NB4 (cell line): ENCODE data around the gene SNRPE.
"Not testable (repeated sequence)": the region's sequence is repeated elsewhere in the genome, so short reads cannot be mapped to it uniquely, and the experiment has no call there.

ENCODE experiments used
- POLR2A ChIP-seq: IDR thresholded peaks from 2 replicates; pipeline ENCODE4 v1.6.1; 2011; ENCODE audit warnings: mild to moderate bottlenecking; ENCODE audit not compliant: insufficient read length; ENCODE audit errors: extremely low read depth
- TF ChIP-seq, protein P1 (sequence below): IDR thresholded peaks from one replicate; pipeline ENCODE4 v1.5.1; 2012; ENCODE audit warnings: low read depth, low read length
- TF ChIP-seq, protein P2 (sequence below): IDR thresholded peaks from 2 replicates; pipeline ENCODE4 v1.6.1; 2011; ENCODE audit warnings: low read depth, low read length

- TF ChIP-seq, protein P1, sequence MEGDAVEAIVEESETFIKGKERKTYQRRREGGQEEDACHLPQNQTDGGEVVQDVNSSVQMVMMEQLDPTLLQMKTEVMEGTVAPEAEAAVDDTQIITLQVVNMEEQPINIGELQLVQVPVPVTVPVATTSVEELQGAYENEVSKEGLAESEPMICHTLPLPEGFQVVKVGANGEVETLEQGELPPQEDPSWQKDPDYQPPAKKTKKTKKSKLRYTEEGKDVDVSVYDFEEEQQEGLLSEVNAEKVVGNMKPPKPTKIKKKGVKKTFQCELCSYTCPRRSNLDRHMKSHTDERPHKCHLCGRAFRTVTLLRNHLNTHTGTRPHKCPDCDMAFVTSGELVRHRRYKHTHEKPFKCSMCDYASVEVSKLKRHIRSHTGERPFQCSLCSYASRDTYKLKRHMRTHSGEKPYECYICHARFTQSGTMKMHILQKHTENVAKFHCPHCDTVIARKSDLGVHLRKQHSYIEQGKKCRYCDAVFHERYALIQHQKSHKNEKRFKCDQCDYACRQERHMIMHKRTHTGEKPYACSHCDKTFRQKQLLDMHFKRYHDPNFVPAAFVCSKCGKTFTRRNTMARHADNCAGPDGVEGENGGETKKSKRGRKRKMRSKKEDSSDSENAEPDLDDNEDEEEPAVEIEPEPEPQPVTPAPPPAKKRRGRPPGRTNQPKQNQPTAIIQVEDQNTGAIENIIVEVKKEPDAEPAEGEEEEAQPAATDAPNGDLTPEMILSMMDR: not testable (repeated sequence)
- TF ChIP-seq POLR2A: not testable (repeated sequence)
- TF ChIP-seq, protein P2, sequence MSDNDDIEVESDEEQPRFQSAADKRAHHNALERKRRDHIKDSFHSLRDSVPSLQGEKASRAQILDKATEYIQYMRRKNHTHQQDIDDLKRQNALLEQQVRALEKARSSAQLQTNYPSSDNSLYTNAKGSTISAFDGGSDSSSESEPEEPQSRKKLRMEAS: not testable (repeated sequence)
Observed at GRCh38 chr1:203853112-203853511, 8.3 kb upstream of the SNRPE start.
